ENCODE results near the gene BTBD1.

The BTBD1 gene

GRCh38 chr15:82972990-82973389, 94.1 kb downstream of the BTBD1 start:
- no peak overlapping the region for H3K4me3 ChIP-seq (replicated peaks; ENCODE audit: low read depth, low read length)
- TF ChIP-seq CTCF (IDR thresholded peaks at IDR 0.05; ENCODE audit: insufficient read depth, low read length, poor library complexity, severe bottlenecking): no peak
- no peaks in the 10 kb centered on the region for H3K27me3 ChIP-seq (replicated peaks; ENCODE audit: control insufficient read depth, insufficient read depth, low read length)
- DNase-seq (ENCODE audit: extremely low read depth, insufficient read length): no peak
- H3K36me3 ChIP-seq (ENCODE audit: control insufficient read depth, insufficient read depth, low read length): no peaks in the 10 kb centered on the region

GRCh38 chr15:82971218-82971984, 95.7 kb downstream of the BTBD1 start:
- no peak for TF ChIP-seq CTCF (IDR thresholded peaks at IDR 0.05; ENCODE audit: insufficient read depth, low read length, poor library complexity, severe bottlenecking)
- DNase-seq (ENCODE audit: extremely low read depth, insufficient read length): no peak
- Histone ChIP-seq H3K4me3 (replicated peaks; ENCODE audit: low read depth, low read length) (no peak overlapping the region), H3K36me3 (ENCODE audit: control insufficient read depth, insufficient read depth, low read length) (no peaks in the 10 kb centered on the region), H3K27me3 (replicated peaks; ENCODE audit: control insufficient read depth, insufficient read depth, low read length) (no peaks in the 10 kb centered on the region)

- Histone ChIP-seq H3K36me3 (ENCODE audit: control insufficient read depth, insufficient read depth, low read length) (no peaks in the 10 kb centered on the region), H3K27me3 (replicated peaks; ENCODE audit: control insufficient read depth, insufficient read depth, low read length) (no peaks in the 10 kb centered on the region), H3K4me3 (replicated peaks; ENCODE audit: low read depth, low read length) (no peak overlapping the region)
- no peak for DNase-seq (ENCODE audit: extremely low read depth, insufficient read length)
- no peak for TF ChIP-seq CTCF (IDR thresholded peaks at IDR 0.05; ENCODE audit: insufficient read depth, low read length, poor library complexity, severe bottlenecking)
These were observed 96.4 kb downstream of the BTBD1 start for GRCh38 chr15:82970696-82971095.

GRCh38 chr15:82970078-82970686, 96.9 kb downstream of the BTBD1 start:
- DNase-seq (ENCODE audit: extremely low read depth, insufficient read length): no peak
- Histone ChIP-seq H3K36me3 (ENCODE audit: control insufficient read depth, insufficient read depth, low read length) (no peaks in the 10 kb centered on the region), H3K4me3 (replicated peaks; ENCODE audit: low read depth, low read length) (no peak overlapping the region), H3K27me3 (replicated peaks; ENCODE audit: control insufficient read depth, insufficient read depth, low read length) (no peaks in the 10 kb centered on the region)
- TF ChIP-seq CTCF (IDR thresholded peaks at IDR 0.05; ENCODE audit: insufficient read depth, low read length, poor library complexity, severe bottlenecking): no peak

- DNase-seq (ENCODE audit: extremely low read depth, insufficient read length): no peak
- TF ChIP-seq CTCF (IDR thresholded peaks at IDR 0.05; ENCODE audit: insufficient read depth, low read length, poor library complexity, severe bottlenecking): no peak
- Histone ChIP-seq H3K36me3 (ENCODE audit: control insufficient read depth, insufficient read depth, low read length) (no peaks in the 10 kb centered on the region), H3K27me3 (replicated peaks; ENCODE audit: control insufficient read depth, insufficient read depth, low read length) (no peaks in the 10 kb centered on the region), H3K4me3 (replicated peaks; ENCODE audit: low read depth, low read length) (no peak overlapping the region)
These were observed 97.7 kb downstream of the BTBD1 start for GRCh38 chr15:82969353-82969752.

Data from GM06990 (cell line).